GM19023 (cell line): ENCODE measurements around the gene ZSCAN2.
"Not testable (repeated sequence)": the region's sequence is repeated elsewhere in the genome, so short reads cannot be mapped to it uniquely, and the experiment has no call there.

ENCODE experiments used
- ATAC-seq: cut with Tn5 transposase; IDR thresholded peaks from one replicate; pipeline ENCODE4 v1.9.1; 2021; ENCODE audit warnings: mild to moderate bottlenecking, moderate library complexity; ENCODE audit not compliant: unreplicated experiment

ZSCAN2 gene

GRCh38 chr15:84600687-84601554 is at the start of gene ZSCAN2:
ZSCAN2 (plus strand) TSS chr15:84601009; CDS start chr15:84603928, 2,919 bp downstream.
- ATAC-seq = peak; percentile 98

- not testable (repeated sequence) for ATAC-seq
These were observed 49.2 kb upstream of the ZSCAN2 start for GRCh38 chr15:84551624-84552023.

- ATAC-seq = no peak
These were observed 47.9 kb upstream of the ZSCAN2 start for GRCh38 chr15:84552896-84553295.

GRCh38 chr15:84556690-84557089 is 44.1 kb upstream of the ZSCAN2 start:
- ATAC-seq = not testable (repeated sequence)

GRCh38 chr15:84568021-84568420 is 32.8 kb upstream of the ZSCAN2 start:
- ATAC-seq = not testable (repeated sequence)

- ATAC-seq = peak; percentile 36
These were observed 30.6 kb upstream of the ZSCAN2 start for GRCh38 chr15:84570164-84570735.

- no peak for ATAC-seq
These were observed 28.6 kb upstream of the ZSCAN2 start for GRCh38 chr15:84572231-84572630.

GRCh38 chr15:84575493-84575892 is 25.3 kb upstream of the ZSCAN2 start:
- ATAC-seq = no peak

- ATAC-seq = not testable (repeated sequence)
These were observed 22.9 kb upstream of the ZSCAN2 start for GRCh38 chr15:84577891-84578290.

- ATAC-seq = not testable (repeated sequence)
These were observed 21.5 kb upstream of the ZSCAN2 start for GRCh38 chr15:84579261-84579721.

- not testable (repeated sequence) for ATAC-seq
These were observed 19.0 kb upstream of the ZSCAN2 start for GRCh38 chr15:84581676-84582428.

GRCh38 chr15:84582583-84583157 is 18.1 kb upstream of the ZSCAN2 start:
- no peak for ATAC-seq

GRCh38 chr15:84583921-84584320 is 16.9 kb upstream of the ZSCAN2 start:
- ATAC-seq = not testable (repeated sequence)

GRCh38 chr15:84586696-84587095 is 14.1 kb upstream of the ZSCAN2 start:
- no peak for ATAC-seq

- peak; percentile 95 for ATAC-seq
These were observed 12.5 kb upstream of the ZSCAN2 start for GRCh38 chr15:84588053-84588874.

- no peak for ATAC-seq
These were observed 10.4 kb upstream of the ZSCAN2 start for GRCh38 chr15:84590406-84590805.

GRCh38 chr15:84591815-84592214 is 9.0 kb upstream of the ZSCAN2 start:
- no peak for ATAC-seq

- no peak for ATAC-seq
These were observed 6.1 kb upstream of the ZSCAN2 start for GRCh38 chr15:84594617-84595290.

- no peak for ATAC-seq
These were observed 5.1 kb upstream of the ZSCAN2 start for GRCh38 chr15:84595660-84596059.

- ATAC-seq = no peak
These were observed 3.5 kb upstream of the ZSCAN2 start for GRCh38 chr15:84597296-84597695.
